HG03521 (cell line): ENCODE measurements around the gene FAM193B.

Experiments
- ATAC-seq: cut with Tn5 transposase; IDR thresholded peaks from one replicate; pipeline ENCODE4 v1.9.1; 2021; ENCODE audit warnings: mild to moderate bottlenecking, moderate library complexity; ENCODE audit not compliant: unreplicated experiment

Gene FAM193B

GRCh38 chr5:177501874-177502678 is 52.3 kb downstream of the FAM193B start:
- no peak for ATAC-seq

GRCh38 chr5:177500685-177501522 is 53.5 kb downstream of the FAM193B start:
- peak; percentile 23 for ATAC-seq

GRCh38 chr5:177499842-177500241 is 54.5 kb downstream of the FAM193B start:
- no peak for ATAC-seq

GRCh38 chr5:177498013-177498787 is 56.2 kb downstream of the FAM193B start:
- no peak for ATAC-seq

- ATAC-seq, result peak; percentile 79
Observed at GRCh38 chr5:177497292-177498012, 56.9 kb downstream of the FAM193B start, which contains the start of gene PDLIM7. Gene PDLIM7 (minus strand): TSS chr5:177497604. CDS start chr5:177496512, 1,092 bp downstream.

GRCh38 chr5:177496727-177497291 is 57.6 kb downstream of the FAM193B start:
- ATAC-seq, result no peak

GRCh38 chr5:177496070-177496726 is 58.2 kb downstream of the FAM193B start:
- no peak for ATAC-seq

- no peak for ATAC-seq
Observed at GRCh38 chr5:177495243-177496060, 58.9 kb downstream of the FAM193B start.

- ATAC-seq, result no peak
Observed at GRCh38 chr5:177494346-177495195, 59.8 kb downstream of the FAM193B start.

GRCh38 chr5:177493795-177494345 is 60.5 kb downstream of the FAM193B start:
- ATAC-seq, result no peak

- no peak for ATAC-seq
Observed at GRCh38 chr5:177492841-177493240, 61.5 kb downstream of the FAM193B start.

- ATAC-seq, result no peak
Observed at GRCh38 chr5:177491983-177492746, 62.2 kb downstream of the FAM193B start.

- ATAC-seq, result no peak
Observed at GRCh38 chr5:177491429-177491945, 62.9 kb downstream of the FAM193B start.

GRCh38 chr5:177490992-177491391 is 63.4 kb downstream of the FAM193B start:
- no peak for ATAC-seq

GRCh38 chr5:177490311-177490991 is 63.9 kb downstream of the FAM193B start:
- ATAC-seq, result no peak
